Measurements from ENCODE around the gene TUBA4A. TPM values are rescaled to one million over a fixed set of nuclear protein-coding genes. Genes with fewer than 3 reads are reported as not detected.
A peak's percentile ranks its signal among the peaks of the same experiment; 100 is the strongest.

Gene TUBA4A
- total RNA-seq, result 10 to 100 TPM in 6 of 7 donors, 1 to 10 TPM in 1; 8.4 to 53.6 (median 16.5) TPM
- polyA plus RNA-seq, result 10 to 100 TPM in 1 of 2 donors, 1 to 10 TPM in 1; 7.9 to 42.2 TPM
- long read RNA-seq, donor 1, transcript TUBA4A-201 (4 exons, 2,162 nt), result major isoform, 54 of 70 reads
- long read RNA-seq, donor 1, partial matches to known transcripts, result 6 of 70 reads
- long read RNA-seq, donor 1, other reads (novel, unspliced or antisense), result 4 of 70 reads
- long read RNA-seq, donor 2, partial matches to known transcripts, result 0 of 2 reads
- long read RNA-seq, donor 2, other reads (novel, unspliced or antisense), result 0 of 2 reads
- long read RNA-seq, donor 3, transcript TUBA4A-201 (4 exons, 2,162 nt), result major isoform, 5 of 8 reads
- long read RNA-seq, donor 3, partial matches to known transcripts, result 1 of 8 reads
- long read RNA-seq, donor 3, other reads (novel, unspliced or antisense), result 2 of 8 reads

- DNase-seq, result peak; percentile 76 to 89 (median 82)
- H3K9me3 ChIP-seq, result no peaks in the 10 kb centered on the region
- WGBS, 3 donors, result 0 to 1% (median 1%) methylated on average over 55 to 76 of the region's 76 CpGs
- H3K36me3 ChIP-seq, result no peaks in the 10 kb centered on the region
- TF ChIP-seq CTCF (IDR thresholded peaks at IDR 0.05), result peak in 2 of 3 donors; percentile 31
- TF ChIP-seq EP300 (IDR thresholded peaks at IDR 0.05), result no peak
- peak; percentile 89 for TF ChIP-seq POLR2A (IDR thresholded peaks at IDR 0.05)
- peaks cover 23% of the 10 kb centered on the region for H3K4me1 ChIP-seq (ENCODE audit: insufficient read depth)
- H3K4me3 ChIP-seq, result peak within 1 kb of the TSS; percentile 57
- H3K27ac ChIP-seq, result peak within 1 kb of the TSS; percentile 24 to 46
- H3K27me3 ChIP-seq, result no peaks in the 10 kb centered on the region
- intact Hi-C loops (cut with DNase I), result no loop called here
These were observed at the start of gene TUBA4A for GRCh38 chr2:219253753-219254589. TSS of gene TUBA4A (minus strand) at chr2:219253918. CDS start at chr2:219253858, 60 bp downstream.

GRCh38 chr2:219302412-219302968 lies 48.8 kb upstream of the TUBA4A start:
- intact Hi-C loops (cut with DNase I), result no loop called here
- H3K4me3 ChIP-seq, result no peak overlapping the region
- WGBS, 3 donors, result 63 to 71% (median 68%) methylated on average over 10 to 11 of the region's 11 CpGs
- no peak for DNase-seq
- H3K27ac ChIP-seq, result no peak overlapping the region
- H3K4me1 ChIP-seq (ENCODE audit: insufficient read depth), result peaks cover 2% of the 10 kb centered on the region
- TF ChIP-seq POLR2A (IDR thresholded peaks at IDR 0.05) (no peak), EP300 (IDR thresholded peaks at IDR 0.05) (no peak), CTCF (IDR thresholded peaks at IDR 0.05) (no peak)
- H3K36me3 ChIP-seq, result no peaks in the 10 kb centered on the region
- no peaks in the 10 kb centered on the region for H3K27me3 ChIP-seq
- no peaks in the 10 kb centered on the region for H3K9me3 ChIP-seq

GRCh38 chr2:219300022-219300421 lies 46.3 kb upstream of the TUBA4A start:
- H3K36me3 ChIP-seq, result no peaks in the 10 kb centered on the region
- H3K4me3 ChIP-seq, result no peak overlapping the region
- intact Hi-C loops (cut with DNase I), result no loop called here
- no peak overlapping the region for H3K27ac ChIP-seq
- H3K27me3 ChIP-seq, result no peaks in the 10 kb centered on the region
- WGBS, 3 donors, result 50 to 54% (median 53%) methylated on average over 5 of the region's 5 CpGs
- H3K4me1 ChIP-seq (ENCODE audit: insufficient read depth), result peaks cover 3% of the 10 kb centered on the region
- no peak for TF ChIP-seq CTCF (IDR thresholded peaks at IDR 0.05)
- no peak for TF ChIP-seq POLR2A (IDR thresholded peaks at IDR 0.05)
- no peak for TF ChIP-seq EP300 (IDR thresholded peaks at IDR 0.05)
- H3K9me3 ChIP-seq, result no peaks in the 10 kb centered on the region
- peak in 1 of 5 donors; percentile 18 for DNase-seq

GRCh38 chr2:219299372-219299760 lies 45.6 kb upstream of the TUBA4A start:
- H3K4me3 ChIP-seq, result no peak overlapping the region
- whole genome bisulfite sequencing, 3 donors, result 73 to 83% (median 74%) methylated on average over 6 of the region's 6 CpGs
- intact Hi-C loops (cut with DNase I), result loop anchor here in 3 of 4 donors (5.0 to 10.0 kb wide), 3 partner anchors 55 to 242 kb away; partner anchors contain the start of genes NHEJ1 (in 2 of the 3), GLB1L (in 1 of the 3) and STK16 (in 1 of the 3)
- H3K4me1 ChIP-seq (ENCODE audit: insufficient read depth), result peaks cover 3% of the 10 kb centered on the region
- no peaks in the 10 kb centered on the region for H3K27me3 ChIP-seq
- no peak overlapping the region for H3K27ac ChIP-seq
- H3K36me3 ChIP-seq, result no peaks in the 10 kb centered on the region
- no peak for DNase-seq
- TF ChIP-seq CTCF (IDR thresholded peaks at IDR 0.05) (no peak), POLR2A (IDR thresholded peaks at IDR 0.05) (no peak), EP300 (IDR thresholded peaks at IDR 0.05) (no peak)
- no peaks in the 10 kb centered on the region for H3K9me3 ChIP-seq
